NCI-H2029 treated with DMSO at 0.1 percent for 48 hours (cell line): ENCODE results near the gene ATF1.
"Not testable (repeated sequence)": the region's sequence is repeated elsewhere in the genome, so short reads cannot be mapped to it uniquely, and the experiment has no call there.

ENCODE experiments used
- DNase-seq: peaks from one replicate; lab custom pipeline; 2025; lab: John Stamatoyannopoulos, UW

The ATF1 gene

GRCh38 chr12:50753232-50753769, 10.6 kb upstream of the ATF1 start:
- no peak for DNase-seq

GRCh38 chr12:50764286-50765094, 589 bp downstream of the ATF1 start:
- DNase-seq = no peak

GRCh38 chr12:50765095-50765911, 1.4 kb downstream of the ATF1 start:
- DNase-seq = peak; percentile 52

GRCh38 chr12:50768391-50768790, 4.5 kb downstream of the ATF1 start:
- DNase-seq = no peak

- DNase-seq = not testable (repeated sequence)
Observed at GRCh38 chr12:50768813-50769212, 4.9 kb downstream of the ATF1 start.

GRCh38 chr12:50771409-50771808, 7.5 kb downstream of the ATF1 start:
- DNase-seq = no peak

GRCh38 chr12:50772470-50772869, 8.6 kb downstream of the ATF1 start:
- DNase-seq = no peak

- DNase-seq = no peak
Observed at GRCh38 chr12:50772877-50773276, 9.0 kb downstream of the ATF1 start.

- no peak for DNase-seq
Observed at GRCh38 chr12:50775251-50775650, 11.3 kb downstream of the ATF1 start.

GRCh38 chr12:50776749-50777728, 13.1 kb downstream of the ATF1 start:
- DNase-seq = no peak

- no peak for DNase-seq
Observed at GRCh38 chr12:50778663-50779590, 15.0 kb downstream of the ATF1 start.

GRCh38 chr12:50780013-50780412, 16.1 kb downstream of the ATF1 start:
- DNase-seq = no peak

- no peak for DNase-seq
Observed at GRCh38 chr12:50784501-50784900, 20.6 kb downstream of the ATF1 start.

GRCh38 chr12:50785406-50786001, 21.6 kb downstream of the ATF1 start:
- DNase-seq = no peak

- peak; percentile 53 for DNase-seq
Observed at GRCh38 chr12:50786498-50787231, 22.8 kb downstream of the ATF1 start.

- no peak for DNase-seq
Observed at GRCh38 chr12:50787618-50788017, 23.7 kb downstream of the ATF1 start.

GRCh38 chr12:50788561-50788960, 24.7 kb downstream of the ATF1 start:
- no peak for DNase-seq

GRCh38 chr12:50790081-50790480, 26.2 kb downstream of the ATF1 start:
- no peak for DNase-seq

GRCh38 chr12:50799908-50800307, 36.0 kb downstream of the ATF1 start:
- DNase-seq = no peak
